Neuronal stem cell (in vitro differentiated cells): Measurements from ENCODE around the gene CD14.
"Not testable (repeated sequence)": the region's sequence is repeated elsewhere in the genome, so short reads cannot be mapped to it uniquely, and the experiment has no call there.

Experiments
- DNase-seq: peaks from one replicate; pipeline ENCODE4 v3.0.0-alpha.2; 2013; ENCODE audit warnings: low spot score
- H2AFZ ChIP-seq: one replicate; pipeline ENCODE4 v1.6.1; 2013; ENCODE audit warnings: mild to moderate bottlenecking, low read length, inconsistent platforms
- H2AK5ac ChIP-seq: 2 replicates; pipeline ENCODE4 v1.6.1; 2013; ENCODE audit warnings: low read depth, mild to moderate bottlenecking, inconsistent platforms, low read length, moderate library complexity, mixed read lengths
- H2BK120ac ChIP-seq: 2 replicates; pipeline ENCODE4 v1.6.1; 2013; ENCODE audit warnings: low read depth, mild to moderate bottlenecking, inconsistent platforms, low read length, moderate library complexity, mixed read lengths
- H2BK12ac ChIP-seq: one replicate; pipeline ENCODE4 v1.6.1; 2013; ENCODE audit warnings: low read length, inconsistent platforms
- H2BK15ac ChIP-seq: 2 replicates; pipeline ENCODE4 v1.6.1; 2013; ENCODE audit warnings: mild to moderate bottlenecking, low read length, inconsistent platforms, mixed read lengths
- H2BK5ac ChIP-seq: one replicate; pipeline ENCODE4 v1.6.1; 2013; ENCODE audit warnings: inconsistent platforms, mild to moderate bottlenecking, low read length, moderate library complexity
- H3K14ac ChIP-seq: one replicate; pipeline ENCODE4 v1.6.1; 2013; ENCODE audit warnings: low read length, inconsistent platforms
- H3K18ac ChIP-seq: 2 replicates; pipeline ENCODE4 v1.6.1; 2013; ENCODE audit warnings: low read length, inconsistent platforms
- H3K23ac ChIP-seq: 2 replicates; pipeline ENCODE4 v1.6.1; 2013; ENCODE audit warnings: low read depth, mild to moderate bottlenecking, mixed read lengths, low read length, inconsistent platforms; ENCODE audit not compliant: poor library complexity
- H3K27ac ChIP-seq: replicated peaks from 3 replicates; pipeline ENCODE4 v1.5.1; 2013; ENCODE audit warnings: low read length, inconsistent platforms
- H3K27me3 ChIP-seq, 3 experiments: 2 replicates each; pipeline ENCODE4 v1.6.1; 2013; ENCODE audit warnings: low read length in 3 of 3, mild to moderate bottlenecking in 2 of 3, inconsistent platforms in 1 of 3, low read depth in 1 of 3, mixed read lengths in 1 of 3, moderate library complexity in 1 of 3; ENCODE audit not compliant: control insufficient read depth in 3 of 3, insufficient read depth in 3 of 3
- H3K36me3 ChIP-seq, 2 donors: replicated peaks in 1 of 2; 2 replicates each; pipeline ENCODE4 v1.6.1; 2013; ENCODE audit warnings: low read length in 2 of 2; ENCODE audit not compliant: control insufficient read depth in 2 of 2, insufficient read depth in 2 of 2
- H3K4ac ChIP-seq: 2 replicates; pipeline ENCODE4 v1.6.1; 2013; ENCODE audit warnings: inconsistent platforms, mild to moderate bottlenecking, low read length, moderate library complexity
- H3K4me1 ChIP-seq, 2 donors: 1 replicate in 1 of 2; 2 replicates in 1 of 2; pipeline ENCODE4 v1.6.1; 2013; ENCODE audit warnings: low read length in 2 of 2, low read depth in 1 of 2; ENCODE audit not compliant: control insufficient read depth in 2 of 2, insufficient read depth in 1 of 2
- H3K4me2 ChIP-seq: one replicate; pipeline ENCODE4 v1.6.1; 2013; ENCODE audit warnings: mild to moderate bottlenecking, low read length, inconsistent platforms; ENCODE audit not compliant: insufficient read depth, poor library complexity, severe bottlenecking
- H3K4me3 ChIP-seq, 2 donors: 2 replicates each; pipeline ENCODE4 v1.5.1; 2013; ENCODE audit warnings: low read length in 2 of 2, mild to moderate bottlenecking in 2 of 2, inconsistent platforms in 1 of 2, moderate library complexity in 1 of 2
- H3K79me1 ChIP-seq: one replicate; pipeline ENCODE4 v1.6.1; 2013; ENCODE audit warnings: low read depth, mild to moderate bottlenecking, inconsistent platforms, low read length, moderate library complexity
- H3K9ac ChIP-seq: one replicate; pipeline ENCODE4 v1.6.1; 2013; ENCODE audit warnings: mild to moderate bottlenecking, low read depth, low read length, inconsistent platforms; ENCODE audit not compliant: poor library complexity
- H3K9me3 ChIP-seq, 2 donors: replicated peaks in 1 of 2; 2 replicates each; pipeline versions ENCODE3 to v1.6.1; 2013; ENCODE audit warnings: low read length in 2 of 2, mild to moderate bottlenecking in 2 of 2, inconsistent platforms in 1 of 2, low read depth in 1 of 2, mixed read lengths in 1 of 2, moderate library complexity in 1 of 2; ENCODE audit not compliant: control insufficient read depth in 2 of 2, insufficient read depth in 1 of 2
- H4K8ac ChIP-seq: one replicate; pipeline ENCODE4 v1.6.1; 2013; ENCODE audit warnings: low read depth, mild to moderate bottlenecking, inconsistent platforms, low read length, moderate library complexity
- H4K91ac ChIP-seq: one replicate; pipeline ENCODE4 v1.6.1; 2013; ENCODE audit warnings: low read length, low read depth, mild to moderate bottlenecking, inconsistent platforms; ENCODE audit not compliant: poor library complexity
- WGBS, 2 donors: extraction: QIAGEN DNeasy Blood & Tissue Kit; methylation state at CpG; one replicate each; pipeline ENCODE4 v1.1.7; 2013; ENCODE audit warnings: missing lambda C conversion rate in 2 of 2, mixed read lengths in 1 of 2; ENCODE audit not compliant: insufficient read length in 2 of 2, insufficient replicate concordance in 1 of 2; ENCODE audit errors: extremely low coverage in 2 of 2; 5-methylcytosine and 5-hydroxymethylcytosine counted together

Gene CD14

GRCh38 chr5:140605879-140606278, 27.1 kb downstream of the CD14 start:
- H3K23ac ChIP-seq, result no peak overlapping the region
- no peak overlapping the region for H4K8ac ChIP-seq
- H3K36me3 ChIP-seq, result no peaks in the 10 kb centered on the region
- H3K27me3 ChIP-seq, result peaks cover 0 to 3% (median 0%) of the 10 kb centered on the region in 3 experiments
- no peak overlapping the region for H2AK5ac ChIP-seq
- no peak overlapping the region for H2BK15ac ChIP-seq
- peaks cover 2 to 10% of the 10 kb centered on the region in 2 donors for H3K9me3 ChIP-seq
- no peak overlapping the region for H2AFZ ChIP-seq
- no peak overlapping the region for H2BK120ac ChIP-seq
- no peak overlapping the region for H2BK5ac ChIP-seq
- H3K4me1 ChIP-seq, result no peaks in the 10 kb centered on the region
- WGBS, 2 donors, result no CpG with 5 or more reads among the region's 3 CpGs
- H3K9ac ChIP-seq, result no peak overlapping the region
- DNase-seq, result no peak
- H2BK12ac ChIP-seq, result no peak overlapping the region
- no peak overlapping the region for H3K4ac ChIP-seq
- H3K4me3 ChIP-seq, result no peak overlapping the region
- H3K4me2 ChIP-seq, result no peak overlapping the region
- H4K91ac ChIP-seq, result no peak overlapping the region
- no peaks in the 10 kb centered on the region for H3K79me1 ChIP-seq
- no peak overlapping the region for H3K18ac ChIP-seq
- no peak overlapping the region for H3K14ac ChIP-seq
- H3K27ac ChIP-seq, result no peak overlapping the region

- no peaks in the 10 kb centered on the region for H3K4me1 ChIP-seq
- no peak overlapping the region for H2BK15ac ChIP-seq
- no peak for DNase-seq
- H3K36me3 ChIP-seq, result no peaks in the 10 kb centered on the region
- H3K4me3 ChIP-seq, result no peak overlapping the region
- WGBS, 2 donors, result no CpG with 5 or more reads among the region's 2 CpGs
- H4K91ac ChIP-seq, result no peak overlapping the region
- no peak overlapping the region for H2BK12ac ChIP-seq
- no peak overlapping the region for H3K23ac ChIP-seq
- H3K9me3 ChIP-seq, result peaks cover 0 to 2% of the 10 kb centered on the region in 2 donors
- no peak overlapping the region for H3K14ac ChIP-seq
- no peak overlapping the region for H2AFZ ChIP-seq
- H3K4me2 ChIP-seq, result no peak overlapping the region
- H3K79me1 ChIP-seq, result no peaks in the 10 kb centered on the region
- no peak overlapping the region for H3K9ac ChIP-seq
- no peak overlapping the region for H3K4ac ChIP-seq
- H2BK5ac ChIP-seq, result no peak overlapping the region
- H4K8ac ChIP-seq, result no peak overlapping the region
- H3K27ac ChIP-seq, result no peak overlapping the region
- no peak overlapping the region for H3K18ac ChIP-seq
- no peak overlapping the region for H2BK120ac ChIP-seq
- no peak overlapping the region for H2AK5ac ChIP-seq
- peaks cover 0 to 3% (median 0%) of the 10 kb centered on the region in 3 experiments for H3K27me3 ChIP-seq
Observed at GRCh38 chr5:140603734-140604133, 29.2 kb downstream of the CD14 start.

GRCh38 chr5:140603446-140603698, 29.6 kb downstream of the CD14 start:
- not testable (repeated sequence) for H2BK120ac ChIP-seq, H3K9ac ChIP-seq, DNase-seq, H3K4me2 ChIP-seq, H2AFZ ChIP-seq, H3K4ac ChIP-seq, H2BK12ac ChIP-seq, H2BK15ac ChIP-seq, H4K8ac ChIP-seq, H3K36me3 ChIP-seq, H3K18ac ChIP-seq, H3K4me3 ChIP-seq, H3K4me1 ChIP-seq, H3K9me3 ChIP-seq, H3K23ac ChIP-seq, H2AK5ac ChIP-seq, H3K27ac ChIP-seq, H4K91ac ChIP-seq, H2BK5ac ChIP-seq, H3K79me1 ChIP-seq, H3K14ac ChIP-seq, H3K27me3 ChIP-seq
- no CpG with 5 or more reads among the region's 4 CpGs for WGBS, 2 donors

GRCh38 chr5:140602147-140602546, 30.8 kb downstream of the CD14 start:
- Histone ChIP-seq H3K9ac (no peak overlapping the region), H2AK5ac (no peak overlapping the region), H2BK15ac (no peak overlapping the region), H3K27ac (no peak overlapping the region), H2BK12ac (no peak overlapping the region), H2AFZ (no peak overlapping the region), H3K14ac (no peak overlapping the region), H4K91ac (no peak overlapping the region), H3K4ac (no peak overlapping the region), H2BK120ac (no peak overlapping the region), H3K4me1 (no peaks in the 10 kb centered on the region), H3K18ac (no peak overlapping the region), H3K4me3 (no peak overlapping the region), H3K9me3 (peaks cover 0 to 2% of the 10 kb centered on the region in 2 donors), H3K79me1 (no peaks in the 10 kb centered on the region), H3K23ac (no peak overlapping the region), H2BK5ac (no peak overlapping the region), H3K4me2 (no peak overlapping the region), H3K36me3 (no peaks in the 10 kb centered on the region), H4K8ac (no peak overlapping the region), H3K27me3 (peaks cover 0 to 6% (median 0%) of the 10 kb centered on the region in 3 experiments)
- WGBS, 2 donors, result no CpG with 5 or more reads among the region's 4 CpGs
- DNase-seq, result no peak
